HG03280 (cell line): ENCODE measurements around the gene PSD4.

ENCODE experiments used
- ATAC-seq: cut with Tn5 transposase; IDR thresholded peaks from one replicate; pipeline ENCODE4 v1.9.1; 2021; ENCODE audit warnings: mild to moderate bottlenecking, moderate library complexity; ENCODE audit not compliant: unreplicated experiment

PSD4 gene

DNA sequence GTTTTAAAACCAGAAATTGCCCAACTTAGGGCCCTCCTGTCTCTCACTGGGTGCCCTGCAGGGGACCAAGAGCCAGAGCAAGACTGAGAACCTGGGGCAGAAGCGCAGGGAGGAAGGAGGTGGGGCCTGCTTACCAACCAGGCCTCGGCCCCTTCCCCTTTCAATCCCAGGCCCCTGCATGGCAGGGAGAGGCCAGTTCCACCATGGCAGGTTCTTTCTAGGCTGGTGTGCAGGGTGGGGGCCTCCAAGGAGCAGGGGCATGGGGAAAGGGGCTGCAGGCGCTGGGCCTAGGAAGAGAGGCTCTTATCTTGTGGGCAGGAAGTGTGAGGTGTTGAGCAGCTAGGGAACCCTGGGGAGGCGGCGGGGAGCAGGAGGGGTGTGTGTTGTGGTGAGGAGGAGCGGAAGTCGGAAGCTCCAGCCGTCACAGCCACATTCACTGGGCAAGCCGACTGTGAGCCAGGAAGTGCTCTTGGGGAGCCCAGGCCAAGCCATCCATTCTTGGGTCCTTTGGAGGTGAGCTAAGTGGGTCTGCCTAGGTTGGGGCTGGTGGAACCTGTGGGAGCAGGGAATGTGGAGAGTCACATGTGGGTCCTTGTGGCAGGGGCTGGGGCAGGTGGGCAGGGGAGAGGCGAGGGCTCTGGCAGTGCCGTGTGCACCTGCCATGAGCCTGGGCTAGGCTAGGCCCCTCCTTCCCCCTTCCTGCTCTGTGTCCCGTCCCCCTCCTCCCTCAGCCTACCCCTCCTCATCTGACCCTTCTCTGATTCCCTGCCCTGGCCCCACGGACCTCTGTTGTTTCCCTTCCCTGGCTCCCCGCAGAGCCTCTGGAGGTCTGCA lies at the start of gene PSD4:
TSS of gene PSD4 (plus strand) at position 430 of the 834 bp plus-strand sequence. CDS start 8,486 bp downstream, outside the sequence.
- peak; percentile 83 for ATAC-seq

DNA sequence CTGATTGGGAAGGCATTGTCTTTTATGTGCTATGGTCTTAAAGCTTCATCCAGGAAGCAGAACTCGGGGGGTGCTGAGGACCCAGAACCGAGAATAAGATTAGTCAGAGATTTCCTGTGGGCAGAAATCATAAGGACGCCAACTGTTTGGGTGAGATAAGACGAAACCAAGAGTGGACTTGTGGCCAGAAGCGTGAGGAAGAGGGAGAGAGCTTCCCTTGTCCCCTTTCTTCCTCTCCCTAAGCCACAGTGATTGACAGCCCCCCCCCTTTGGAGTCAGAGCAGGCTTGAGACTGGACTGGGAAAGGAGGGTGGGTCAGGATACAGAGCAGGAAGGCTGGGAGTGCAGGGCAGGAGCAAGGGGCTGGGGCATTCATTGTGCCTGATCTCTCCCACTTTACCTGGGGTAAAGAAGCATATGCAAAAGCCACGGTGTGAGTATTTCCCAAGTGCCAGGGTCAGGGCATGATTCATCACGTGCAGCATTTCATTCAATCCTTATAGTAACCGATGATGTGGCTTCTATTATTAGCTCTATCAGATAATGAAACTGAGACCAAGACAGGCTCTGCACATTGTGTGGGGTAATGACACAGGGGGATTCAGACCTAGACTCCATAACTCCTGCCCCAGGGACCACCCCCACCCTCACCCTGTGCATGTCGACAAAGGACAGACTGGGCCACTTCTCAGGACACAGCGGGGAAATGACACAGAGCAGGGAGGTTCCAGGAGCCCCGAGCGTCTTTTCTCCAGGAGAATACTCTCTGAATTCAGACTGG lies 49.4 kb upstream of the PSD4 start:
- peak; percentile 51 for ATAC-seq

- ATAC-seq: no peak
Measured at GRCh38 chr2:113124984-113125855, 48.6 kb upstream of the PSD4 start.

GRCh38 chr2:113126845-113127645 lies 46.7 kb upstream of the PSD4 start, which contains the start of gene IL1RN:
TSS of gene IL1RN (plus strand) at chr2:113127598. CDS start at chr2:113127625, 27 bp downstream.
- ATAC-seq: no peak

GRCh38 chr2:113127646-113128570 lies 45.9 kb upstream of the PSD4 start:
- no peak for ATAC-seq

- no peak for ATAC-seq
Measured at GRCh38 chr2:113129519-113130078, 44.2 kb upstream of the PSD4 start.

GRCh38 chr2:113131352-113132185 lies 42.2 kb upstream of the PSD4 start:
- ATAC-seq: no peak

DNA sequence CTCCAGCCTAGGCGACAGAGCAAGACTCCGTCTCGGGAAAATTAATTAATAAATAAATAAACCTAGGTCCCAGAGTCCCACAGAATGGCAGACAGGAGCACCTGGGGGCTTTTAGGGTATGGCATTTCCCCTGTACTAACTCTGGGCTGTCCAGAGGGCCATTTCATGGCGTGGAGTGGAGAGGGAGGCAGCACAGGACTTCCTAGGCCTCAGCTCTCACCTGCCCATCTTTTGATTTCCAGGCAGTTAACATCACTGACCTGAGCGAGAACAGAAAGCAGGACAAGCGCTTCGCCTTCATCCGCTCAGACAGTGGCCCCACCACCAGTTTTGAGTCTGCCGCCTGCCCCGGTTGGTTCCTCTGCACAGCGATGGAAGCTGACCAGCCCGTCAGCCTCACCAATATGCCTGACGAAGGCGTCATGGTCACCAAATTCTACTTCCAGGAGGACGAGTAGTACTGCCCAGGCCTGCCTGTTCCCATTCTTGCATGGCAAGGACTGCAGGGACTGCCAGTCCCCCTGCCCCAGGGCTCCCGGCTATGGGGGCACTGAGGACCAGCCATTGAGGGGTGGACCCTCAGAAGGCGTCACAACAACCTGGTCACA lies 41.3 kb upstream of the PSD4 start:
- no peak for ATAC-seq

DNA sequence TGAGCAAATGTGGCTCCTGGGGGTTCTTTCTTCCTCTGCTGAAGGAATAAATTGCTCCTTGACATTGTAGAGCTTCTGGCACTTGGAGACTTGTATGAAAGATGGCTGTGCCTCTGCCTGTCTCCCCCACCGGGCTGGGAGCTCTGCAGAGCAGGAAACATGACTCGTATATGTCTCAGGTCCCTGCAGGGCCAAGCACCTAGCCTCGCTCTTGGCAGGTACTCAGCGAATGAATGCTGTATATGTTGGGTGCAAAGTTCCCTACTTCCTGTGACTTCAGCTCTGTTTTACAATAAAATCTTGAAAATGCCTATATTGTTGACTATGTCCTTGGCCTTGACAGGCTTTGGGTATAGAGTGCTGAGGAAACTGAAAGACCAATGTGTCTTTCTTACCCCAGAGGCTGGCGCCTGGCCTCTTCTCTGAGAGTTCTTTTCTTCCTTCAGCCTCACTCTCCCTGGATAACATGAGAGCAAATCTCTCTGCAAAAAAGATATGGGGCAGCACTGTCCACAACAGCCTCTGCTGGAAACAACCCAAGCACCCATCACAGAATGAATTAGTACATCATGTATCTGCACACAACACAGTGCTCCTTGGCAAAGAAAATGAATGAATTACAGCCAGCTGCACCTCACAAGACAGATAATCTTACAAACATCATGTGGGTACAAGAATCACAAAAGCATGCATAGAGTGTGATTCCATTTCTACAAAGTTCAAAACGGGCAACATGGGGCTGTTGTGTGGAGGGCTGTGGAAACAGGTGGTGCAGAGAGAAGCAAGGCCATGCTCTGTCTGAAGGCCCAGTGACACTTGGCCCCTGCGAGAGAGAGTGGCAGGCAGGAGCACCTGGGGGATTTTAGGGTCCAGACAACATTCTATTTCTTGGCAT lies 39.8 kb upstream of the PSD4 start:
- no peak for ATAC-seq

- no peak for ATAC-seq
Measured at GRCh38 chr2:113134717-113135116, 39.1 kb upstream of the PSD4 start.

DNA sequence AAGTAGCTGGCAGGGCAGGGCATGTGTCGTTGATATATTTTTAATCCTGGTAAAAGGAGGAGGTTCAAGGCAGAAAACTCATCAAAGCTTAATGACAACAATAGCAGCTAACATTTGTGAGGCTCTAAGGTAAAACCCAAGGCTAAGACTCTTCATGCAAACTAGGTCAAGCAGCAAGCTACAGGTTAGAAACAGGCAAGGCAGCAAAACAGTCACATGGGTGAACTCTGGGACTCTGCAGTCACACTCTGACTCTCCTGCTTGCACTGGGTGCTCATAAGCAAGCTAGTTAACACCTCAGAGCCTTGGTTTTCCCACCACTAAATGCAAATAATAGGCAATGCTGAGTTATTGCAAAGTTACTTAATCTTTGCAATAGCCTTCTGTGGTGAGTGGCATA lies 38.5 kb upstream of the PSD4 start:
- no peak for ATAC-seq

GRCh38 chr2:113136828-113137775 lies 36.7 kb upstream of the PSD4 start:
- no peak for ATAC-seq

- ATAC-seq: no peak
Measured at GRCh38 chr2:113137827-113138226, 35.9 kb upstream of the PSD4 start.

GRCh38 chr2:113138428-113139322 lies 35.1 kb upstream of the PSD4 start:
- no peak for ATAC-seq
